ENCODE measurements around the gene SLC16A11. TPM values are rescaled to one million over a fixed set of nuclear protein-coding genes. Genes with fewer than 3 reads are reported as not detected.
A peak's percentile ranks its signal among the peaks of the same experiment; 100 is the strongest.
"Not testable (repeated sequence)": the region's sequence is repeated elsewhere in the genome, so short reads cannot be mapped to it uniquely, and the experiment has no call there.

SLC16A11 gene, protein sequence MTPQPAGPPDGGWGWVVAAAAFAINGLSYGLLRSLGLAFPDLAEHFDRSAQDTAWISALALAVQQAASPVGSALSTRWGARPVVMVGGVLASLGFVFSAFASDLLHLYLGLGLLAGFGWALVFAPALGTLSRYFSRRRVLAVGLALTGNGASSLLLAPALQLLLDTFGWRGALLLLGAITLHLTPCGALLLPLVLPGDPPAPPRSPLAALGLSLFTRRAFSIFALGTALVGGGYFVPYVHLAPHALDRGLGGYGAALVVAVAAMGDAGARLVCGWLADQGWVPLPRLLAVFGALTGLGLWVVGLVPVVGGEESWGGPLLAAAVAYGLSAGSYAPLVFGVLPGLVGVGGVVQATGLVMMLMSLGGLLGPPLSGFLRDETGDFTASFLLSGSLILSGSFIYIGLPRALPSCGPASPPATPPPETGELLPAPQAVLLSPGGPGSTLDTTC
- total RNA-seq (2022), result not detected in 2 replicates
- not detected for Bru-seq, nascent RNA
- BruChase-seq, experiment 1, labeled RNA remaining after a 6-hour chase, result not detected
- not detected for BruChase-seq, experiment 2, labeled RNA remaining after a 2-hour chase
- long read RNA-seq, result 0 reads

DNA sequence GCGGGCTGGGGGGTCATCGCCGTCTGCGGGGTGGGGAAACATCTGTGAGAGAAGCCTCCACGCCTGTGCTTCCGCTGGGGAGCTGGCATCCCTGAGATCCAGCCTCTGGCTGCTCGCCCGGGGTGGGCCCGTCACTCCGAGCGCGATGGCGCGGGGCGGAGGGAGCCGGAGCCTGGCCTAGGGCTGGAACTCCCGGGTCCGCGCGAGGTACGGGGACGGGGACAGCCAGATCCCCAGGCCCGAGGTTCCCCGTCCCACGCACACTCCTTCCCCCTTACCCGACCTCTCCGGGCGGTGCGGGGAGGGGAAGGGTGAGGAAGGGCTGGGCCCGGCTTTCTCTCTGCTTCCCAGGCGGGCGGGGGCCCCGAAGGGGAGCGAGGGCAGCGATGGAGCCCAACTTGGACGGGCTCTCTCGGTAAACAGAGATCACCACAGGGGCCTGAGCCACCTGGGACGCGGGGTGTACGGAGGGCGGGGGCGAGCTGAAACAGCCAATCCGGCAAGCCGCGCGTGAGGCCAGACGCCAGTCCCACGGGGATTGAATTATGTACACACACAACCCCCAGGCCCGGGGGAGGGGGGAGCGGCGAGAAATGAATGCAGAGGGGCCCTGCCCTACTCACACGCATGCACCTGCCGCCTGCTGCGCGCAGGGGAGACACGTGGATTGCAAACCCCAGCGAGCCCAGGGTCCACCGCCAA lies at the start of gene SLC16A11:
Gene SLC16A11 (minus strand): TSS at position 596 of the 702 bp plus-strand sequence. CDS start 579 bp downstream, at position 17.
- no TSS peak for BruUV-seq (replicated peaks)
- intact Hi-C loops (cut with micrococcal nuclease), result no loop called here
- Mint-ChIP-seq H3K4me1 (ENCODE audit: insufficient read depth, unreplicated experiment) (peaks cover 6% of the 10 kb centered on the region), H3K27me3 (ENCODE audit: insufficient read depth, unreplicated experiment) (no peaks in the 10 kb centered on the region), H3K36me3 (ENCODE audit: insufficient read depth, unreplicated experiment) (no peaks in the 10 kb centered on the region), H3K4me3 (ENCODE audit: unreplicated experiment) (no peak within 1 kb of the TSS), H3K9me3 (ENCODE audit: unreplicated experiment) (no peaks in the 10 kb centered on the region), H3K27ac (ENCODE audit: low read depth, unreplicated experiment) (no peak within 1 kb of the TSS)
- ChIA-PET POLR2A (interaction anchor here (0.7 to 0.9 kb wide), 2 partner anchors 44 to 176 kb away, joined by 4 read pairs; partner anchors contain the start of genes ACADVL and DLG4), CTCF (interaction anchor here (1.9 to 5.9 kb wide), 2 partner anchors 95 to 253 kb away, joined by 12 to 124 read pairs; no protein-coding TSS in a partner anchor)
- no peak for TF ChIP-seq CTCF (IDR thresholded peaks at IDR 0.05; ENCODE audit: unreplicated experiment)
- no peak for DNase-seq (ENCODE audit: unreplicated experiment)

GRCh38 chr17:7091311-7092005 lies 47.6 kb upstream of the SLC16A11 start:
- H3K36me3 Mint-ChIP-seq (ENCODE audit: insufficient read depth, unreplicated experiment); DNase-seq (ENCODE audit: unreplicated experiment); H3K27ac Mint-ChIP-seq (ENCODE audit: low read depth, unreplicated experiment); H3K9me3 Mint-ChIP-seq (ENCODE audit: unreplicated experiment); BruUV-seq (replicated peaks); H3K4me1 Mint-ChIP-seq (ENCODE audit: insufficient read depth, unreplicated experiment); H3K4me3 Mint-ChIP-seq (ENCODE audit: unreplicated experiment); intact Hi-C loops (cut with micrococcal nuclease); POLR2A ChIA-PET: not testable (repeated sequence)
- H3K27me3 Mint-ChIP-seq (ENCODE audit: insufficient read depth, unreplicated experiment), result peaks cover 13% of the 10 kb centered on the region
- CTCF ChIA-PET, result interaction anchor here (0.6 kb wide), 1 partner anchor 728 kb away, joined by 4 read pairs; no protein-coding TSS in a partner anchor

DNA sequence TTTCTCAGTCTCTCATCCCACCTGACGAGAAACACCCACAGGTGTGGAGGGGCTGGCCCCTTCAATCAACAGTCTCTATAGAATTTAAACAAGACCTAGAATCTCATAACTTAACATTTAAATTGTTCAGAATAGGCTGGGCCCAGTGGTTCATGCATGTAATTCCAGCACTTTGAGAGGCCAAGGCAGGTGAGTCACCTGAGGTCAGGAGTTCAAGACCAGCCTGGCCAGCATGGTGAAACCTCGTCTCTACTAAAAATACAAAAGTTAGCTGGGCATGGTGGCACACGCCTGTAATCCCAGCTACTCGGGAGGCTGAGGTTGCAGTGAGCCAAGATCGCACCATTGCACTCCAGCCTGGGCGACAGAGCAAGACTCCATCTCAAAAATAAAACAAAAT lies 45.7 kb upstream of the SLC16A11 start:
- H3K27ac Mint-ChIP-seq (ENCODE audit: low read depth, unreplicated experiment); H3K4me1 Mint-ChIP-seq (ENCODE audit: insufficient read depth, unreplicated experiment); intact Hi-C loops (cut with micrococcal nuclease); H3K36me3 Mint-ChIP-seq (ENCODE audit: insufficient read depth, unreplicated experiment); CTCF ChIA-PET; H3K4me3 Mint-ChIP-seq (ENCODE audit: unreplicated experiment); H3K9me3 Mint-ChIP-seq (ENCODE audit: unreplicated experiment); DNase-seq (ENCODE audit: unreplicated experiment); H3K27me3 Mint-ChIP-seq (ENCODE audit: insufficient read depth, unreplicated experiment); BruUV-seq (replicated peaks): not testable (repeated sequence)
- POLR2A ChIA-PET, result interaction anchor here (0.7 kb wide), 1 partner anchor 20 kb away, joined by 3 read pairs; no protein-coding TSS in a partner anchor

GRCh38 chr17:7088442-7088841 lies 44.5 kb upstream of the SLC16A11 start:
- H3K9me3 Mint-ChIP-seq (ENCODE audit: unreplicated experiment); CTCF ChIA-PET; H3K27ac Mint-ChIP-seq (ENCODE audit: low read depth, unreplicated experiment); H3K27me3 Mint-ChIP-seq (ENCODE audit: insufficient read depth, unreplicated experiment); H3K36me3 Mint-ChIP-seq (ENCODE audit: insufficient read depth, unreplicated experiment); POLR2A ChIA-PET; intact Hi-C loops (cut with micrococcal nuclease); H3K4me3 Mint-ChIP-seq (ENCODE audit: unreplicated experiment); BruUV-seq (replicated peaks): not testable (repeated sequence)
- H3K4me1 Mint-ChIP-seq (ENCODE audit: insufficient read depth, unreplicated experiment), result peaks cover 21% of the 10 kb centered on the region
- peak; percentile 13 for DNase-seq (ENCODE audit: unreplicated experiment)

GRCh38 chr17:7084088-7084487 lies 40.2 kb upstream of the SLC16A11 start:
- no peak overlapping the region for H3K4me3 Mint-ChIP-seq (ENCODE audit: unreplicated experiment)
- H3K27ac Mint-ChIP-seq (ENCODE audit: low read depth, unreplicated experiment), result no peak overlapping the region
- peaks cover 24% of the 10 kb centered on the region for H3K4me1 Mint-ChIP-seq (ENCODE audit: insufficient read depth, unreplicated experiment)
- no TSS peak for BruUV-seq (replicated peaks)
- CTCF ChIA-PET, result interaction anchor here (0.7 kb wide), 1 partner anchor 18 kb away, joined by 3 read pairs; no protein-coding TSS in a partner anchor
- TF ChIP-seq CTCF (IDR thresholded peaks at IDR 0.05; ENCODE audit: unreplicated experiment), result no peak
- H3K27me3 Mint-ChIP-seq (ENCODE audit: insufficient read depth, unreplicated experiment), result no peaks in the 10 kb centered on the region
- DNase-seq (ENCODE audit: unreplicated experiment), result no peak
- no peaks in the 10 kb centered on the region for H3K36me3 Mint-ChIP-seq (ENCODE audit: insufficient read depth, unreplicated experiment)
- no peaks in the 10 kb centered on the region for H3K9me3 Mint-ChIP-seq (ENCODE audit: unreplicated experiment)
- POLR2A ChIA-PET, result no interaction called here
- intact Hi-C loops (cut with micrococcal nuclease), result no loop called here
